Trophoblast cell (in vitro differentiated cells and primary cell): ENCODE measurements around the gene PIK3C2B.

Experiments used
- DNase-seq, 2 donors: peaks; one replicate each; pipeline ENCODE4 v3.0.0-alpha.2; 2016
- H2AFZ ChIP-seq: 2 replicates; pipeline ENCODE4 v1.6.1; 2013; ENCODE audit warnings: low read length, moderate library complexity, mild to moderate bottlenecking; ENCODE audit not compliant: insufficient read depth, poor library complexity
- H2AK5ac ChIP-seq: 2 replicates; pipeline ENCODE4 v1.6.1; 2013; ENCODE audit warnings: mild to moderate bottlenecking, low read length
- H2BK120ac ChIP-seq: 2 replicates; pipeline ENCODE4 v1.6.1; 2013; ENCODE audit warnings: low read length, mild to moderate bottlenecking, moderate library complexity; ENCODE audit not compliant: insufficient read depth, poor library complexity
- H2BK12ac ChIP-seq: 2 replicates; pipeline ENCODE4 v1.6.1; 2013; ENCODE audit warnings: mild to moderate bottlenecking, low read length, moderate library complexity
- H2BK5ac ChIP-seq: 2 replicates; pipeline ENCODE4 v1.6.1; 2013; ENCODE audit warnings: low read length, low read depth, moderate library complexity, mild to moderate bottlenecking; ENCODE audit not compliant: poor library complexity
- H3K14ac ChIP-seq: 2 replicates; pipeline ENCODE4 v1.6.1; 2013; ENCODE audit warnings: mild to moderate bottlenecking, low read length
- H3K18ac ChIP-seq: 2 replicates; pipeline ENCODE4 v1.6.1; 2013; ENCODE audit warnings: mild to moderate bottlenecking, low read length
- H3K23ac ChIP-seq: 2 replicates; pipeline ENCODE4 v1.6.1; 2013; ENCODE audit warnings: low read length
- H3K27ac ChIP-seq: 2 replicates; pipeline ENCODE4 v1.5.1; 2013; ENCODE audit warnings: low read depth, mild to moderate bottlenecking, inconsistent platforms, low read length, moderate library complexity
- H3K27me3 ChIP-seq: 2 replicates; pipeline ENCODE4 v1.6.1; 2013; ENCODE audit warnings: inconsistent platforms, mild to moderate bottlenecking, low read length, moderate library complexity; ENCODE audit not compliant: insufficient read depth
- H3K36me3 ChIP-seq, 2 experiments: 1 replicate in 1 of 2; 2 replicates in 1 of 2; pipeline ENCODE4 v1.6.1; 2013; ENCODE audit warnings: low read length in 2 of 2, mild to moderate bottlenecking in 2 of 2, moderate library complexity in 1 of 2; ENCODE audit not compliant: insufficient read depth in 2 of 2, control insufficient read depth in 1 of 2
- H3K4ac ChIP-seq: 2 replicates; pipeline ENCODE4 v1.6.1; 2013; ENCODE audit warnings: low read depth, mild to moderate bottlenecking, low read length, moderate library complexity
- H3K4me1 ChIP-seq, 2 experiments: 1 replicate in 1 of 2; 2 replicates in 1 of 2; pipeline ENCODE4 v1.6.1; 2013; ENCODE audit warnings: low read length in 2 of 2, mild to moderate bottlenecking in 2 of 2, moderate library complexity in 1 of 2; ENCODE audit not compliant: insufficient read depth in 2 of 2, control insufficient read depth in 1 of 2
- H3K4me2 ChIP-seq: 2 replicates; pipeline ENCODE4 v1.6.1; 2013; ENCODE audit warnings: inconsistent platforms, mild to moderate bottlenecking, low read length, moderate library complexity
- H3K4me3 ChIP-seq: 2 replicates; pipeline ENCODE4 v1.5.1; 2013; ENCODE audit warnings: mild to moderate bottlenecking, low read depth, low read length, inconsistent platforms
- H3K79me1 ChIP-seq: one replicate; pipeline ENCODE4 v1.6.1; 2013; ENCODE audit warnings: low read length
- H3K79me2 ChIP-seq: 2 replicates; pipeline ENCODE4 v1.6.1; 2013; ENCODE audit warnings: low read length, mild to moderate bottlenecking; ENCODE audit not compliant: control insufficient read depth, insufficient read depth, poor library complexity
- H3K9ac ChIP-seq: 2 replicates; pipeline ENCODE4 v1.6.1; 2013; ENCODE audit warnings: mild to moderate bottlenecking, low read length
- H3K9me3 ChIP-seq: 2 replicates; pipeline ENCODE4 v1.6.1; 2013; ENCODE audit warnings: low read depth, mild to moderate bottlenecking, control low read depth, inconsistent platforms, low read length; ENCODE audit not compliant: insufficient read depth
- H4K12ac ChIP-seq: 2 replicates; pipeline ENCODE4 v1.6.1; 2013; ENCODE audit warnings: low read depth, mild to moderate bottlenecking, low read length, moderate library complexity
- H4K8ac ChIP-seq: 2 replicates; pipeline ENCODE4 v1.6.1; 2013; ENCODE audit warnings: low read depth, mild to moderate bottlenecking, low read length, moderate library complexity
- H4K91ac ChIP-seq: one replicate; pipeline ENCODE4 v1.6.1; 2013; ENCODE audit warnings: low read depth, mild to moderate bottlenecking, low read length, moderate library complexity
- WGBS: extraction: QIAGEN DNeasy Blood & Tissue Kit; methylation state at CpG from one replicate; pipeline ENCODE4 v1.1.7; 2013; ENCODE audit warnings: missing lambda C conversion rate; ENCODE audit not compliant: insufficient read length, insufficient coverage; ENCODE audit errors: extremely low coverage; 5-methylcytosine and 5-hydroxymethylcytosine counted together

The PIK3C2B gene

GRCh38 chr1:204459706-204460105 is 34.9 kb downstream of the PIK3C2B start:
- H3K36me3 ChIP-seq = peaks cover 32 to 42% of the 10 kb centered on the region in 2 experiments

GRCh38 chr1:204457666-204458065 is 36.9 kb downstream of the PIK3C2B start:
- no peak overlapping the region for H3K9ac ChIP-seq
- H3K4me3 ChIP-seq = no peak overlapping the region
- no peak overlapping the region for H2BK12ac ChIP-seq
- no peak overlapping the region for H3K4ac ChIP-seq
- peaks cover 0 to 3% of the 10 kb centered on the region in 2 experiments for H3K4me1 ChIP-seq
- H3K4me2 ChIP-seq = no peak overlapping the region
- no peak overlapping the region for H2AFZ ChIP-seq
- no peak overlapping the region for H3K23ac ChIP-seq
- H3K14ac ChIP-seq = no peak overlapping the region
- H3K36me3 ChIP-seq = peaks cover 25 to 32% of the 10 kb centered on the region in 2 experiments
- no peaks in the 10 kb centered on the region for H3K27me3 ChIP-seq
- no peak overlapping the region for H2BK5ac ChIP-seq
- H4K91ac ChIP-seq = no peak overlapping the region
- H3K18ac ChIP-seq = no peak overlapping the region
- no CpG with 5 or more reads among the region's 5 CpGs for WGBS
- peaks cover 3% of the 10 kb centered on the region for H3K9me3 ChIP-seq
- H3K27ac ChIP-seq = no peak overlapping the region
- H3K79me2 ChIP-seq = no peaks in the 10 kb centered on the region
- no peaks in the 10 kb centered on the region for H3K79me1 ChIP-seq
- H2AK5ac ChIP-seq = no peak overlapping the region
- H4K8ac ChIP-seq = no peak overlapping the region
- DNase-seq = no peak
- no peak overlapping the region for H2BK120ac ChIP-seq
- no peak overlapping the region for H4K12ac ChIP-seq

More at GRCh38 chr1:204459706-204460105, 34.9 kb downstream of the PIK3C2B start:
- no CpG with 5 or more reads among the region's 4 CpGs for WGBS
- Histone ChIP-seq H3K23ac (no peak overlapping the region), H2AFZ (no peak overlapping the region), H2BK12ac (no peak overlapping the region), H4K8ac (no peak overlapping the region), H3K18ac (no peak overlapping the region), H3K9me3 (peaks cover 3% of the 10 kb centered on the region), H3K4me1 (peaks cover 0 to under 1% of the 10 kb centered on the region in 2 experiments), H4K91ac (no peak overlapping the region), H3K4me2 (no peak overlapping the region), H3K9ac (no peak overlapping the region), H3K4me3 (no peak overlapping the region), H3K14ac (no peak overlapping the region), H2BK5ac (no peak overlapping the region), H3K4ac (no peak overlapping the region), H4K12ac (no peak overlapping the region), H2BK120ac (no peak overlapping the region), H3K27ac (no peak overlapping the region), H3K27me3 (no peaks in the 10 kb centered on the region), H2AK5ac (no peak overlapping the region), H3K79me1 (no peaks in the 10 kb centered on the region), H3K79me2 (no peaks in the 10 kb centered on the region)
- DNase-seq = no peak

GRCh38 chr1:204456826-204457442 is 37.7 kb downstream of the PIK3C2B start:
- Histone ChIP-seq H3K14ac (no peak overlapping the region), H2AK5ac (no peak overlapping the region), H3K27me3 (no peaks in the 10 kb centered on the region), H2AFZ (no peak overlapping the region), H3K4me2 (no peak overlapping the region), H3K9me3 (peaks cover 3% of the 10 kb centered on the region), H3K4me1 (peaks cover 0 to 3% of the 10 kb centered on the region in 2 experiments), H3K4ac (no peak overlapping the region), H3K27ac (no peak overlapping the region), H4K91ac (no peak overlapping the region), H3K4me3 (no peak overlapping the region), H3K79me1 (no peaks in the 10 kb centered on the region), H3K9ac (no peak overlapping the region), H2BK5ac (no peak overlapping the region), H3K23ac (no peak overlapping the region), H2BK120ac (no peak overlapping the region), H4K8ac (no peak overlapping the region), H2BK12ac (no peak overlapping the region), H3K79me2 (no peaks in the 10 kb centered on the region), H4K12ac (no peak overlapping the region), H3K18ac (no peak overlapping the region), H3K36me3 (peaks cover 23 to 30% of the 10 kb centered on the region in 2 experiments)
- WGBS = no CpG with 5 or more reads among the region's 11 CpGs
- no peak for DNase-seq

GRCh38 chr1:204455831-204456145 is 38.8 kb downstream of the PIK3C2B start:
- Histone ChIP-seq H2BK120ac (no peak overlapping the region), H3K9me3 (peaks cover 3% of the 10 kb centered on the region)
- no CpG with 5 or more reads among the region's 9 CpGs for WGBS

More at GRCh38 chr1:204455831-204456145, 38.8 kb downstream of the PIK3C2B start:
- H3K27ac ChIP-seq = no peak overlapping the region
- H3K4ac ChIP-seq = no peak overlapping the region
- no peak overlapping the region for H2BK5ac ChIP-seq
- peaks cover 0 to 3% of the 10 kb centered on the region in 2 experiments for H3K4me1 ChIP-seq
- no peak overlapping the region for H3K23ac ChIP-seq
- H3K14ac ChIP-seq = no peak overlapping the region
- H3K18ac ChIP-seq = no peak overlapping the region
- H4K91ac ChIP-seq = no peak overlapping the region
- H4K12ac ChIP-seq = no peak overlapping the region
- H3K27me3 ChIP-seq = no peaks in the 10 kb centered on the region
- no peak overlapping the region for H3K4me2 ChIP-seq
- H2AK5ac ChIP-seq = no peak overlapping the region
- H3K79me2 ChIP-seq = no peaks in the 10 kb centered on the region
- H2AFZ ChIP-seq = no peak overlapping the region
- H3K79me1 ChIP-seq = no peaks in the 10 kb centered on the region
- H2BK12ac ChIP-seq = no peak overlapping the region
- H3K4me3 ChIP-seq = no peak overlapping the region
- DNase-seq = no peak
- H3K36me3 ChIP-seq = peaks cover 16 to 25% of the 10 kb centered on the region in 2 experiments
- no peak overlapping the region for H4K8ac ChIP-seq
- H3K9ac ChIP-seq = no peak overlapping the region
